ENCODE results near the gene NHLRC1.
A peak's percentile ranks its signal among the peaks of the same experiment; 100 is the strongest.

NHLRC1 gene

DNA sequence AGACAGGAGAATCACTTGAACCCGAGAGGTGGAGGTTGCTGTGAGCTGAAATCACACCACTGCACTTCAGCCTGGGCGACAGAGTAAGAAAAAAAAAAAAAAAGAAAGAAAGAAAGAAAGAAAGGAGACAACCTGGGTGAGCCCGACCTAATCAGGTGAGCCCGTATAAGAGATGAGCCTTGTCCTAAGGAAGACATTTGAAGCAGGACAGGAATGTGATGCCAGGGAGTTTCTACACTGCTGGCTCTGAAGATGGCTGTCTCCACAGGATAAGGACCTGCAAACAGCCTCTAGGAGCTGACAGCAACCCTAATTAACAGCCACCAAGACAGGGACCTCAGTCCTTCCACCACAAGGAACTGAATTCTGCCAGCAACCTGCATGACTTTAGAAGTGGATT lies 41.9 kb downstream of the NHLRC1 start:
- no peak for DNase-seq

GRCh38 chr6:18078866-18079265 lies 43.6 kb downstream of the NHLRC1 start:
- no peak for DNase-seq

- DNase-seq: peak; percentile 78
Observed at GRCh38 chr6:18076231-18076630, 46.2 kb downstream of the NHLRC1 start.

DNA sequence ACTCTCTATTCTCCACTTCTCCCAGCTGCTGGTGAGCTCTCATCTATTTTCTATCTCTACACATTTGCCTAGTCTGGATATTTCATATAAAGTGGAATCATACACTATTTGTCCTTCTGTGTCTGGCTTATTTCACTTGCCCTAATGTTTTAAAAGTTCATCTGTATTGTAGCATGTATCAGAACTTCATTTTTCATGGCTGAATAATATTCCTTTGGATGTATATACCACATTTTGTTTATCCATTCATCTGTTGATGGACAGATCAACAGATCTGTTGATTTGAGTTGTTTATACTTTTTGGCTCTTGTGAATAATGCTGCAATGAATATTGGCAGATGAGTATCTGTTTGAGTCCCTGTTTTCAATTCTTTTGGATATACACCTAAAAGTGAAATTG lies 49.6 kb downstream of the NHLRC1 start:
- DNase-seq: no peak

- DNase-seq: no peak
Observed at GRCh38 chr6:18070486-18070885, 52.0 kb downstream of the NHLRC1 start.

All from fibroblast of upper back skin (primary cell).